Right lobe of liver (tissue), 6 donors: Measurements from ENCODE around the gene IP6K3. TPM values are rescaled to one million over a fixed set of nuclear protein-coding genes. Genes with fewer than 3 reads are reported as not detected.

Experiments
- ATAC-seq, 4 donors: fragments of 200-7000 bp; cut with Tn5 transposase; one replicate each; pipeline ENCODE4 v1.9.1; 2020; ENCODE audit warnings: mild to moderate bottlenecking in 4 of 4, moderate library complexity in 4 of 4
- DNase-seq, 3 donors: peaks; one replicate each; pipeline ENCODE4 v3.0.0-alpha.2; 2020
- H3K27ac ChIP-seq, 3 donors: fragments of 200-600 bp; one replicate each; pipeline ENCODE4 v1.8.0; 2022
- H3K27me3 ChIP-seq, 2 donors: fragments of 200-600 bp; one replicate each; pipeline ENCODE4 v1.8.0; 2022
- H3K36me3 ChIP-seq, 4 donors: fragments of 200-600 bp; sonication (generic) in 1 of 4; one replicate each; pipeline versions ENCODE4 v1.5.1 to v1.8.0; 2017 to 2022; ENCODE audit warnings: control low read depth in 1 of 4
- H3K4me1 ChIP-seq, 4 donors: fragments of 200-600 bp; sonication (generic) in 1 of 4; one replicate each; pipeline versions ENCODE4 v1.5.1 to v1.8.0; 2017 to 2022; ENCODE audit warnings: control low read depth in 1 of 4
- H3K4me3 ChIP-seq, 3 donors: fragments of 200-600 bp; one replicate each; pipeline ENCODE4 v1.8.0; 2022
- H3K9me3 ChIP-seq, 4 donors: fragments of 200-600 bp; sonication (generic) in 1 of 4; one replicate each; pipeline versions ENCODE4 v1.5.1 to v1.8.0; 2017 to 2022; ENCODE audit warnings: control low read depth in 1 of 4
- POLR2A ChIP-seq: fragments of 450-650 bp; IDR thresholded peaks from one replicate; pipeline ENCODE4 v1.6.1; 2017; ENCODE audit warnings: antibody characterized with exemption, mild to moderate bottlenecking
- WGBS: methylation state at CpG from one replicate; pipeline ENCODE4 v1.1.6; 2018; ENCODE audit warnings: low coverage, low lambda C conversion rate; ENCODE audit not compliant: insufficient coverage; ENCODE audit errors: missing lambda C conversion rate; 5-methylcytosine and 5-hydroxymethylcytosine counted together
- intact Hi-C, 2 donors: fragments of 100-400 bp; cut with DNase I; formaldehyde crosslinking; loops; one replicate each; pipeline versions ENCODE4 v1.11.2 to v1.14.1; 2022
- total RNA-seq, 6 experiments: library from RNA; depleted of rRNA in 2 of 6; stranded (reverse); fragments of >200 nt in 2 of 6; fragmentation: NEBNext Ultra II Directional in 3 of 6; extraction: Animal tissue kit (Norgen Biotek cat#: 25700) in 3 of 6; gene quantifications; one replicate each; pipeline versions ENCODE4 v1.1.0 to v1.2.4, GENCODE V29; 2016 to 2023
- TF ChIP-seq, protein P1 (sequence below), 4 donors: fragments of 200-600 bp in 3 of 4; fragments of 450-650 bp in 1 of 4; IDR thresholded peaks; one replicate each; pipeline versions ENCODE4 v1.5.1 to v1.8.0; 2016 to 2022; ENCODE audit warnings: antibody characterized with exemption in 4 of 4, mild to moderate bottlenecking in 2 of 4
- donor health status: DM: no; HTN: yes; CAD: no.
- donor health status: DM: no; HTN: no; CAD: no.
- donor health status: DM: no; HTN: no; CAD: no.
- donor health status: DM: no; HTN: yes; CAD: no.
- donor health status: DM: no; HTN: yes; CAD: no.

IP6K3 gene
- total RNA-seq, 6 experiments from 2014 or later = 4.8 to 28.0 (median 9.7) TPM

DNA sequence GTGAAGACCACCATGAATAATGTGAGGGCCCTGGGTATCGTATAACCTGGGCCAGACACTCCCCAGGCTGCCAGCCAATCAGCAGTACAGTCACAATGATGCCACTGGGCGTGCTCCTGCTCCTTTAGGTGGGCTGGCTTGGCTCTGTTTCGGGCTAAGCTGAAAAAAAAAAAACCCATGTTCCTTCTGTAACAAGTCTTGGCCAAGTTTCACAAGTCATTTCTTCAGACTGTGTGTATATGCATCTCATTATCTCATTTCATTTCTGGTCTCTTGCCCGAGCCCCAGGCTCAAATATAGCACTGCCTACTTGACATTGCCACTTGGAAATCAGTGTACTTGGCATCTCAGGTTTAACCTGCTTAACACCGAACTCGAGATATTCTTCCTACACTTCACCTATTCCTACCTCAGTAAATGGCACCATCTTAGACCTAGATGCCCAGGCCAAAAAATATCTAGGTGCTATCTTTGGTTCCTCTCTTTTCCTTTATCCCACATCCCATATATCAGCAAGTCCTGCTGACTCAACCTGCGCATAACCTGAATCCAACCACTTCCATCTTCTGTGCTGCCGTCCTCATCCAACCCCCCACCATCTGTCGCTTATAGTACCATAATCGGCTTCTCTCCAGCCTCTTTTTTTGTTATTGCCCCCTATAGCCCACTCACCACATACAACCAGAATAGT, 37.0 kb downstream of the IP6K3 start:
- DNase-seq (no peak), ATAC-seq (no peak)
- intact Hi-C loops = loop anchor here (5.0 to 10.0 kb wide), 2 partner anchors 53 to 55 kb away; no protein-coding TSS in a partner anchor
- 88% methylated on average over 8 of the region's 10 CpGs for WGBS
- no peak overlapping the region for H3K4me3 ChIP-seq
- no peaks in the 10 kb centered on the region for H3K27me3 ChIP-seq
- TF ChIP-seq, protein P1, sequence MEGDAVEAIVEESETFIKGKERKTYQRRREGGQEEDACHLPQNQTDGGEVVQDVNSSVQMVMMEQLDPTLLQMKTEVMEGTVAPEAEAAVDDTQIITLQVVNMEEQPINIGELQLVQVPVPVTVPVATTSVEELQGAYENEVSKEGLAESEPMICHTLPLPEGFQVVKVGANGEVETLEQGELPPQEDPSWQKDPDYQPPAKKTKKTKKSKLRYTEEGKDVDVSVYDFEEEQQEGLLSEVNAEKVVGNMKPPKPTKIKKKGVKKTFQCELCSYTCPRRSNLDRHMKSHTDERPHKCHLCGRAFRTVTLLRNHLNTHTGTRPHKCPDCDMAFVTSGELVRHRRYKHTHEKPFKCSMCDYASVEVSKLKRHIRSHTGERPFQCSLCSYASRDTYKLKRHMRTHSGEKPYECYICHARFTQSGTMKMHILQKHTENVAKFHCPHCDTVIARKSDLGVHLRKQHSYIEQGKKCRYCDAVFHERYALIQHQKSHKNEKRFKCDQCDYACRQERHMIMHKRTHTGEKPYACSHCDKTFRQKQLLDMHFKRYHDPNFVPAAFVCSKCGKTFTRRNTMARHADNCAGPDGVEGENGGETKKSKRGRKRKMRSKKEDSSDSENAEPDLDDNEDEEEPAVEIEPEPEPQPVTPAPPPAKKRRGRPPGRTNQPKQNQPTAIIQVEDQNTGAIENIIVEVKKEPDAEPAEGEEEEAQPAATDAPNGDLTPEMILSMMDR (IDR thresholded peaks at IDR 0.05) = no peak
- no peak for TF ChIP-seq POLR2A
- peaks cover 0 to 15% (median 0%) of the 10 kb centered on the region in 4 donors for H3K4me1 ChIP-seq
- no peak overlapping the region for H3K27ac ChIP-seq
- H3K36me3 ChIP-seq = peaks cover 0 to 8% (median 0%) of the 10 kb centered on the region in 4 donors
- no peaks in the 10 kb centered on the region for H3K9me3 ChIP-seq

DNA sequence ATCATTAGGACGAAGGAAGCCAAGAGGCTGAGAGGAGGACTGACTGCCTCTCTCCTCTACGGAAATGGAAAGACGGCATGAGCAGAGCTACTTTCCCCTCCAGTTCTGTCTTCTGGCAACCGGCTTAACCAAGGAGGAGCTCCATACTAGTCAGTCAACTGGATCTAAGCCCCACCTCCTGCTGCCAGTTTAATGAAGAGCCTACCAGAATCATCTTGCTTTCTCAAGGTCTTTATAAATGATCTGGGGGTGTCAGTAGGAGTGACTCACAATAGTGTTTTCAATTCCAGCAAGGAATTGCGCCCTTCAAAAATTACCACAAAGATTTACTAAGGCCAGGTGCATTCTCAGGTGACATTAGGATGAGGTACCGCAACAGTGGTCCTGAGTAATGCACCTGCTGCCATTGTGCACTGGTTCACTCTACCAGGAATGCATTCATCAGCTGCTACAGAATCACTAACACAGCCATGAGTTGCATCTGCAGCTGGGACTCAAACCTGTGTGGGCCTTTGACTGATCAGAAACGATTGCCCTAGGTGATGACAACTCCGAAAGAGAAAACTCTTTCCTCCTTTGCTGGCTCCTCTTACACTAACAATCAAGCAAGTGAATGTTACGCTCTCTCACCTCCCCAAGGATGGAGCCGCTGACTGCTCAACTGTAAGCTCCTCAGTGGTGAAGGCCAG, 38.0 kb downstream of the IP6K3 start:
- intact Hi-C loops = no loop called here
- ATAC-seq (no peak), DNase-seq (no peak)
- no peak overlapping the region for H3K4me3 ChIP-seq
- no peak for TF ChIP-seq POLR2A
- TF ChIP-seq, protein P1 (IDR thresholded peaks at IDR 0.05) = no peak
- H3K4me1 ChIP-seq = peaks cover 0 to 15% (median 0%) of the 10 kb centered on the region in 4 donors
- H3K27me3 ChIP-seq = no peaks in the 10 kb centered on the region
- H3K27ac ChIP-seq = no peak overlapping the region
- peaks cover 0 to 8% (median 0%) of the 10 kb centered on the region in 4 donors for H3K36me3 ChIP-seq
- 88% methylated on average over 7 of the region's 10 CpGs for WGBS
- no peaks in the 10 kb centered on the region for H3K9me3 ChIP-seq

DNA sequence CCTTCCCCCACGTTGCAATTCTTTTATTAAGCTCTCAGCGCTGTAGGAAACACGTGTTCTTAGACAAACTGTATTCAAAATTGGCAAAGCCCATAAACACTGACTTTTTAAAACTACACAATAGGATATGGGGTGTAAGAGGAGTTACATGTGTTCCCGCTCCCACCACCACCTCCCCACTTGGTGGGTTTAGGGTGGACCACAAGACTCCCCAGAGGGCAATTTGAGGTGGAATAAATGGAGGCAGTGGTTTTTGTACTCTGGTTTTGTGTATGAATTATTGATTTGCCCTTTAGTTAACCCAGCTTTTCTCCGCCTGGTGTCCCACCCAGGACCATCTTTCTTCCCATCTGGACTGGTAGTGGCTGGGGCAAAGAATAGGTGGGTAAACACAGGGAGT, 38.9 kb downstream of the IP6K3 start:
- intact Hi-C loops = no loop called here
- WGBS = 82% methylated on average over 5 of the region's 5 CpGs
- TF ChIP-seq POLR2A = no peak
- TF ChIP-seq, protein P1 (IDR thresholded peaks at IDR 0.05) = no peak
- peaks cover 0 to 8% (median 0%) of the 10 kb centered on the region in 4 donors for H3K36me3 ChIP-seq
- H3K4me1 ChIP-seq = peaks cover 0 to 15% (median 0%) of the 10 kb centered on the region in 4 donors
- ATAC-seq (no peak), DNase-seq (no peak)
- H3K27me3 ChIP-seq = no peaks in the 10 kb centered on the region
- no peaks in the 10 kb centered on the region for H3K9me3 ChIP-seq
- H3K27ac ChIP-seq = no peak overlapping the region
- H3K4me3 ChIP-seq = no peak overlapping the region

DNA sequence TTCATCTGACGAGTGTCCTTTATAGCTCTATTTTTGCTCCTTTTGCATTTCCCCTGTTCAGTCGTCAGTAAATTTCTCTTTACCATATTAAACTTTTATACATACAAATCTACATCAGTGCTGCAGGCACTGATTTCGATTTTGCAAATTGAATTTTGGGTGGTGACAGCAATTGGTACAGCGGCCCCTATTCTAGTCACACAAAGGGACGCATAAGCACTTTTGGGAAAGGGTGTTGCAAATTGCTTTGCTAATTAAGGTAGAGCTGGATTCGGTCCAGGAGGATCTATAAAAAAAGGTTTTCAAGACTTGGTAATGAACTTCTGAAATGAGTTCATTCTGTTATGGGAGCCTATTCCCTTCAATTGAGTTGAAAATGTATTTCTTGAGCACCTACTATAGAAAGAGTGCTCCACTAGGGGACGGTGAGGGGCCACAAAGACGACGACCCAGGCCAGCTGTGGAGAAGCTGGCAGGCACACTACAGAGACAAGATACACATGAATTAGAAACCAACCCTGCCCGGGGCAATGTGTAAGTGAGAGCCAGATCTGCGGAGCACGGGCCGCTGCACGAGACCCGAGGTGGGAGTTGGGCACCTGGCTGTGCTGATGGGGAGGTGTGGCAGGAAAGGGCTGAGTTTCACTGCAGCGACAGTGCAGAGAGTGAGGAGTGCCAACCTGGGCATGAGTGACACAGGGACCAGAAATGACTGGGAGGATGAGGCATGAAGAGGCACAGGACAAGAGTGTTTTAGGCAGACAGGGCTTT, 40.6 kb downstream of the IP6K3 start:
- Histone ChIP-seq H3K4me3 (no peak overlapping the region), H3K36me3 (peaks cover 0 to 8% (median 0%) of the 10 kb centered on the region in 4 donors), H3K9me3 (no peaks in the 10 kb centered on the region), H3K4me1 (peaks cover 0 to 9% (median 0%) of the 10 kb centered on the region in 4 donors), H3K27ac (no peak overlapping the region), H3K27me3 (no peaks in the 10 kb centered on the region)
- TF ChIP-seq, protein P1 (IDR thresholded peaks at IDR 0.05) = no peak
- TF ChIP-seq POLR2A = no peak
- intact Hi-C loops = no loop called here
- no peak for DNase-seq
- 82% methylated on average over 12 of the region's 16 CpGs for WGBS
- no peak for ATAC-seq
